Left lung (tissue), 10 donors: ENCODE measurements around the gene COL4A2. TPM values are rescaled to one million over a fixed set of nuclear protein-coding genes. Genes with fewer than 3 reads are reported as not detected.

ENCODE experiments used
- ATAC-seq: fragments of 200-7000 bp; cut with Tn5 transposase; one replicate; pipeline ENCODE4 v1.9.1; 2020; ENCODE audit warnings: moderate library complexity
- DNase-seq, 4 donors: peaks; one replicate each; pipeline ENCODE4 v3.0.0-alpha.2; 2013 to 2020
- H3K27ac ChIP-seq, 2 donors: fragments of 200-600 bp; sonication (generic) in 1 of 2; one replicate each; pipeline versions ENCODE4 v1.5.0 to v1.8.0; 2020 to 2021
- H3K27me3 ChIP-seq, 2 donors: fragments of 200-600 bp; sonication (generic) in 1 of 2; one replicate each; pipeline versions ENCODE4 v1.5.0 to v1.8.0; 2020 to 2021
- H3K36me3 ChIP-seq, 2 donors: fragments of 200-600 bp; sonication (generic) in 1 of 2; one replicate each; pipeline versions ENCODE4 v1.5.0 to v1.8.0; 2020 to 2021
- H3K4me1 ChIP-seq, 2 donors: fragments of 200-600 bp; one replicate each; pipeline ENCODE4 v1.8.0; 2021
- H3K4me3 ChIP-seq, 2 donors: fragments of 200-600 bp; sonication (generic) in 1 of 2; one replicate each; pipeline versions ENCODE4 v1.5.0 to v1.8.0; 2020 to 2021; ENCODE audit warnings: mild to moderate bottlenecking in 1 of 2
- H3K9me3 ChIP-seq, 2 donors: fragments of 200-600 bp; sonication (generic) in 1 of 2; one replicate each; pipeline versions ENCODE4 v1.5.0 to v1.8.0; 2020 to 2021
- CTCF ChIP-seq, 2 donors: fragments of 200-600 bp; sonication (generic) in 1 of 2; IDR thresholded peaks; one replicate each; pipeline versions ENCODE4 v1.5.0 to v1.8.0; 2021; ENCODE audit warnings: antibody characterized with exemption in 2 of 2
- intact Hi-C, 2 donors: fragments of 100-400 bp; cut with DNase I; formaldehyde crosslinking; loops; one replicate each; pipeline versions ENCODE4 v1.11.2 to v1.14.2; 2022
- polyA plus RNA-seq, 6 donors: library from polyadenylated mRNA; unstranded; fragments of 120-200 nt; gene quantifications; one replicate each; pipeline ENCODE4 v1.2.1, GENCODE V29; 2013; ENCODE audit not compliant: insufficient read length in 6 of 6
- total RNA-seq, 2 donors: library from RNA; stranded (reverse); fragmentation: NEBNext Ultra II Directional; extraction: Animal tissue kit (Norgen Biotek cat#: 25700); gene quantifications; one replicate each; pipeline ENCODE4 v1.2.1, GENCODE V29; 2021
- donor health status: DM: no; HTN: yes; CAD: no.
- donor health status: DM: no; HTN: no; CAD: no.

The COL4A2 gene
- total and polyA plus RNA-seq, 8 donors: 307 to 638 (median 395) TPM

GRCh38 chr13:110353339-110353977 is 46.4 kb downstream of the COL4A2 start:
- H3K27me3 ChIP-seq: no peaks in the 10 kb centered on the region
- H3K4me1 ChIP-seq: peaks cover 0 to 13% of the 10 kb centered on the region in 2 donors
- ATAC-seq (peak; percentile 83), DNase-seq (peak in 1 of 4 donors; percentile 26)
- no peaks in the 10 kb centered on the region for H3K9me3 ChIP-seq
- H3K36me3 ChIP-seq: peaks cover 0 to 3% of the 10 kb centered on the region in 2 donors
- H3K27ac ChIP-seq: no peak overlapping the region
- intact Hi-C loops: no loop called here
- TF ChIP-seq CTCF (IDR thresholded peaks at IDR 0.05): no peak
- no peak overlapping the region for H3K4me3 ChIP-seq

- Histone ChIP-seq H3K9me3 (no peaks in the 10 kb centered on the region), H3K27ac (no peak overlapping the region), H3K4me1 (peaks cover 0 to 16% of the 10 kb centered on the region in 2 donors), H3K4me3 (no peak overlapping the region), H3K36me3 (peaks cover 0 to 8% of the 10 kb centered on the region in 2 donors), H3K27me3 (no peaks in the 10 kb centered on the region)
- TF ChIP-seq CTCF (IDR thresholded peaks at IDR 0.05): no peak
- DNase-seq (no peak), ATAC-seq (no peak)
- intact Hi-C loops: no loop called here
Measured at GRCh38 chr13:110354123-110354627, 47.1 kb downstream of the COL4A2 start.

- ATAC-seq: no peak
- no peak for TF ChIP-seq CTCF (IDR thresholded peaks at IDR 0.05)
- Histone ChIP-seq H3K4me3 (no peak overlapping the region), H3K27me3 (no peaks in the 10 kb centered on the region), H3K27ac (no peak overlapping the region), H3K36me3 (peaks cover 0 to 8% of the 10 kb centered on the region in 2 donors), H3K9me3 (no peaks in the 10 kb centered on the region), H3K4me1 (peaks cover 0 to 19% of the 10 kb centered on the region in 2 donors)
- intact Hi-C loops: no loop called here
- DNase-seq: no peak
Measured at GRCh38 chr13:110354715-110355473, 47.8 kb downstream of the COL4A2 start.

- H3K9me3 ChIP-seq: no peaks in the 10 kb centered on the region
- TF ChIP-seq CTCF (IDR thresholded peaks at IDR 0.05): no peak
- ATAC-seq (no peak), DNase-seq (no peak)
- H3K36me3 ChIP-seq: peaks cover 0 to 8% of the 10 kb centered on the region in 2 donors
- intact Hi-C loops: no loop called here
- no peaks in the 10 kb centered on the region for H3K27me3 ChIP-seq
- H3K4me1 ChIP-seq: peaks cover 0 to 12% of the 10 kb centered on the region in 2 donors
- H3K4me3 ChIP-seq: no peak overlapping the region
- H3K27ac ChIP-seq: no peak overlapping the region
Measured at GRCh38 chr13:110356362-110356761, 49.3 kb downstream of the COL4A2 start.

- no peak overlapping the region for H3K27ac ChIP-seq
- H3K27me3 ChIP-seq: no peaks in the 10 kb centered on the region
- no peak for TF ChIP-seq CTCF (IDR thresholded peaks at IDR 0.05)
- H3K9me3 ChIP-seq: no peaks in the 10 kb centered on the region
- DNase-seq (no peak), ATAC-seq (no peak)
- intact Hi-C loops: no loop called here
- no peak overlapping the region for H3K4me3 ChIP-seq
- H3K4me1 ChIP-seq: peaks cover 0 to 12% of the 10 kb centered on the region in 2 donors
- peaks cover 0 to 8% of the 10 kb centered on the region in 2 donors for H3K36me3 ChIP-seq
Measured at GRCh38 chr13:110358381-110358780, 51.3 kb downstream of the COL4A2 start.
